NAMALWA (cell line): ENCODE data around the gene FNTB.

Source experiments
- DNase-seq: peaks from one replicate; pipeline ENCODE4 v3.0.0-alpha.2; 2015; ENCODE audit warnings: low spot score

FNTB gene

GRCh38 chr14:64952598-64953309 lies 33.9 kb upstream of the FNTB start:
- peak; percentile 13 for DNase-seq

DNA sequence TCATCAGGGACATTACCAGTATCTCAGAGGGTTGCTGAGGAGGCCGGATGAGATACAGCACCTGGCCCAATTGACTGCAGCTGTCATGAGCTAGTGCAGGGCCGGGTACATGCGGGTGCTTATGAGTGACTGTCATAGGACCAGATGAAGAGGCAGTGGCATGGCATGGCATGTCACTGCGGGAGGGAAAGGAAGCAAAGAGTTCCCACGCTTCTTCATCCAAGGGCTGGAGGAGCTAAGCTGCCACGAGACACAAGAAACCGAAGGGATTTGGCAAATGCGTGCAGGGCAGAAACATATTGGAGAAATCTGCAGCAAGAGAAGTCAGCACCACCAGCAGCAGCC lies 33.4 kb upstream of the FNTB start:
- DNase-seq: no peak

- no peak for DNase-seq
Measured at GRCh38 chr14:64953661-64954060, 33.0 kb upstream of the FNTB start.

DNA sequence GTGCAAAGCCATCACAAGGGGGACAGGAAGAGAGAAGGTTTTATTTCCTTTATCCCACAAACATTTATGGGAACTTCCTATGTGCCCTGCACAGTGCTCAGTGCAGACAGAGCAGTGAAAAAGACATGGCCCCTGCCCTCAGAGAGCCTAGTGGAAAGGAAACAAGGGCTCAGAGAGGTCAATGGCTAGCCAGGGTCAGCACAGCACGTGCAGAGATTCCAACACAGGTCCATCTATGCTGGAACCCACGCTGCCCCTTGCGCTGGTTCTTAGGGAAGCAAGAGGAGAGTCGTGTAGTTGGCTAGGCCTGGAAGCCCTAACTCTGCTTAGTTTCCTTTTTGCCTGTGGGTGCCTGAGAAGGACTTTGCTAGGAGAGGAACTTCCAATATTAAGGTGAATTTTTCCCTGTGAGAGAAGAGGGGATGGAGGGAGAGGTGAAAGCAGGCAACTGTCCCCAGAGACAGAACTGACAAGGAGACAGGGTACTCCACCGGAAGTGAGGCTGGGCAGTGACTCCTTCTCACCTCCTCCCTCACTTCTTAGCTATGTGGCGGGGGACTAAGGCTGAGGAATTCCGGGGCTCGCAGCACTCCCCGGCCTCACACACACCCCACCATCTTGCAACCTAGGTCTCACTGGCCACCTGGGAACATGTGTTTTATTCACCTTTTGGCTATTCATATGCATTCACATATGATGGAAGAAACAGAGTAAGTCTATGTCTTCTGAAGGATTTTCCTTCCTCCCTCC lies 32.0 kb upstream of the FNTB start:
- no peak for DNase-seq

GRCh38 chr14:64955297-64955696 lies 31.4 kb upstream of the FNTB start:
- DNase-seq: no peak

DNA sequence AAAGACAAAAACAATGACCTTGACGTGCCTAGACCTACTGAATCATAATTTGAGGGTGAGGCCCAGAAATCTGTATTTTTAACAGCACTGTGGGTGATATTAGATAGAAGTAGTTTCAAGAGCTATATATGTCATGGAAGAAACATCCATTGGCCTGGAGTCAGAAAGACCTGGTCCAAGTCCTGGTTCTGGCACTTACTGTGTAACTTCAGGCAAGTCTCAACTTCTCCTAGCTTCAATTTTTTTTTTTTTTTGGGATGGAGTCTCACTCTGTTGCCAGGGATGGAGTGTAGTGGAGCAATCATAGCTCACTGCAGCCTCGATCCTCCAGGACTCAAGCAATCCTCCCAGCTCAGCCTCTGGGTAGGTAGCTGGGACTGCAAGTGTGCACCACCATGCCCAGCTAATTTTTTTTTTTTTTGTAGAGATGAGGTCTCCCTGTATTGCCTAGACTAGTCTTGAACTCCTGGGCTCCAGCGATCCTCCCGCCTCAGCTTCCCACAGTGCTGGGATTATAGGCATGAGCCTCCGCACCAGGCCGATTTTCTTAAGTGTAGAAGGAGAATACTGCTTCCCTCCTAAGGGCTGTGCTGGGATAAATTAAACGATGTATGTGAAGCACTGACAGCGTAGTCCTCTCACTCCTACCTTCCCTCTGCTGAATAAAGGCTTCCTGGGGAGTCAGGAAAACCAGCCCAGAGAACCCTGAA lies 29.8 kb upstream of the FNTB start:
- DNase-seq: no peak

- no peak for DNase-seq
Measured at GRCh38 chr14:64958201-64958600, 28.5 kb upstream of the FNTB start.

GRCh38 chr14:64958743-64959142 lies 28.0 kb upstream of the FNTB start:
- DNase-seq: no peak

DNA sequence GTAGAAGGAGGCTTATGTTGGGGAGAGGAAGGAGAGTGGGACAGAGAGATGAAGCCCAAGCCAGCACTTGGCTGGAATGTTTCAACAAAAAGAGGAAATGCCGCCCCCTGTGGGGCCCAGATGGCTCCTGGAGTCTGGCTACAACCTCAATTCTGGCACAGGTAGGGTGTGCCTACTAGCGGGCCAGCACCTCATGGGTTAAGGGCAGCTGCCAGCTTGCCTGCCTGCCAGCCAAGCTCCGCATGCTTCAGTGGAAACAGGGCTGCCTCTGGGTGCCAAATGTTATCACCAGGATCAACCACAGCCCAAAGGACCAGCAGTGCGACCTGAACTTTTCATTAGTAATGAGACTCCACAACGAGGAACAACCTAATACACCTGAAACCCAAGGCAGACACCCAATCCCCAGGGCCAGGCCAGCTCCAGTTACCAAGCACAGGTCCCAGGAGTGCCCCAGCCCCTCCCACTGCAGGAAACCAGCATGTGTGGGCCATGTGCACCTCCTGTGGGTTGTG lies 25.9 kb upstream of the FNTB start:
- DNase-seq: no peak

GRCh38 chr14:64963611-64964010 lies 23.1 kb upstream of the FNTB start:
- DNase-seq: no peak

GRCh38 chr14:64965356-64966000 lies 21.2 kb upstream of the FNTB start:
- DNase-seq: no peak

- no peak for DNase-seq
Measured at GRCh38 chr14:64966976-64967375, 19.7 kb upstream of the FNTB start.

DNA sequence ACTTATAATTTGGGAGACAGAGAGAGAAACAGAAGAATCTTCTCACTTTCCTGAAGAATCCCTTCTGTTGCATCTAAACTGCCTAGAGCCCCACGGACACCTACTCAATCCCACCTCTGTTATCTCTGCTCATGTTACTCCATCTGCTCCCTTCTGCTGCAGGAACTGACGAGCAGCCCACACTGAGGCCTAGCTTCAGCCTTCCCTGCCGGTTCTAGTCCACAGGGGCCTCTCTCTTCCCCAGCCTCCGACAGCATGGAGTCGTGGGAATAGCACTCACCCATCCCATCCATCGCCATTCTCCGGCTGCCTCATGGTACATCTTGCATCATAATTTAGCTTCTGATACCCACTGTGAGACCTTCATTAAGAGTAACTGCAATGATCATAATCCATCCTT lies 18.5 kb upstream of the FNTB start:
- no peak for DNase-seq

- no peak for DNase-seq
Measured at GRCh38 chr14:64968651-64969050, 18.0 kb upstream of the FNTB start.

- no peak for DNase-seq
Measured at GRCh38 chr14:64970041-64970440, 16.7 kb upstream of the FNTB start.

- DNase-seq: no peak
Measured at GRCh38 chr14:64970776-64971477, 15.8 kb upstream of the FNTB start.

DNA sequence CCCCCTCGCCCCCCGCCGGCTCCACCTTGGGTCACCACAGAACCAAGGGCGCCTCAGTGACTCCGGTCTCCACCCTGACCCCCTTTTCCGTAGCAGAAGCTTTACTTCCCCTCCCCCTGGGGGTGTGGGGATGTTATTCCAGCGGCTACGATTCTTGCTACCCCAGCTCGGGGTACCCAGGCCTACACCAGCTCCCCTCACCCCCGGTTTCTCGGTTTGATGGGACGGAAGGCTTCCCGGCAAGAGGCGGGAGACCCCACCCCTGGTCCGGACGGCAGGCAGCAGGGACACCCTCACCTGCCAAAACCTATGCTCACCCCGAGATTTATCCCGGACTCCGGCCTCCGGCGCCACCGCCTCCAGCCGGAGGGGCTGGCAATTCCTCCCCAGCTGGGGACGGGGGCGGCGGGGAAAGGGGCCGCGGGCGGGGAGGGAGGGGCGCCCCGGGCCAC lies 15.2 kb upstream of the FNTB start:
- DNase-seq: no peak

GRCh38 chr14:64971943-64972791 lies 14.5 kb upstream of the FNTB start, which contains the start of gene RAB15:
RAB15 (minus strand) TSS chr14:64972336; CDS start chr14:64972076, 260 bp downstream.
- DNase-seq: peak; percentile 15

DNA sequence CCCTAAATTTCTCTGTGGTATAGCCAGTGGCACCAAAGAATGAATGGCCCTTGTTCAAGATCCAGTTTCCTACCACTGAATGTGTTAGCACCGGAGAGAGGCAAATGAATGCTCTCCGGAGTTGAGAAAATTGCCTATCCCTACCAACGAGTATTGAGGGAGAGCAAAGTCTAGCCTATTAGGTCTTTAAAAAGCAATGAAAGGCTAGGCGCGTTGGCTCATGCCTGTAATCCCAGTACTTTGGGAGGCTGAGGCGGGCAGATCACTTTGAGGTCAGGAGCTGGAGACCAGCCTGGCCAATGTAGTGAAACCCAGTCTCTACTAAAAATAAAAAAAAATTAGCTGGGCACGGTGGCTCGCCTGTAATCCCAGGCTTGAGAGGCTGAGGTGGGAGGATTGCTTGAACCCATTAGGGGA lies 13.7 kb upstream of the FNTB start:
- no peak for DNase-seq

DNA sequence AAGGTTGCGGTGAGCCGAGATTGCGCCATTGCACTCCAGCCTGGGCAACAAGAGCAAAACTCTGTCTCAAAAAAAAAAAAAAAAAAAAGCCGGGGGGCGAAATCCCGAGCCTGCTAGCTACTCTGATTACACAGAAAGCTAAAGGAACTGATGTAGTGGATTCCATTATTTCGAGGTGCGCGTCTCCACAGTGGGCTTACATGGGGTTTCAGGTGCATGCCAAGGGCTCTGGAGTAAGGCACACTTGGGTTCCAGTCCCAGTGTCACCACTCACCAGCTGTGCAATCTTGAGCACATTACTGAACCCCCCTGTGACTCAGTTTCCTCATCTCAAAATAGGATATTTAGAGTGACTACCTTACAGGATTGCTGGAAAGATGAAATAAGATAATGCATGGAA lies 12.9 kb upstream of the FNTB start:
- no peak for DNase-seq

- DNase-seq: no peak
Measured at GRCh38 chr14:64974563-64974962, 12.1 kb upstream of the FNTB start.
